Activated gamma-delta T cell treated with anti-CD3 and anti-CD28 coated beads, Interleukin-2, amount 50 U/mL, for 16 hours (primary cell): Measurements from ENCODE around the gene SMPD4.
A peak's percentile ranks its signal among the peaks of the same experiment; 100 is the strongest.
"Not testable (repeated sequence)": the region's sequence is repeated elsewhere in the genome, so short reads cannot be mapped to it uniquely, and the experiment has no call there.

Experiments
- DNase-seq: peaks from one replicate; pipeline ENCODE4 v3.0.0-alpha.2; 2020; ENCODE audit warnings: low read depth

The SMPD4 gene, protein sequence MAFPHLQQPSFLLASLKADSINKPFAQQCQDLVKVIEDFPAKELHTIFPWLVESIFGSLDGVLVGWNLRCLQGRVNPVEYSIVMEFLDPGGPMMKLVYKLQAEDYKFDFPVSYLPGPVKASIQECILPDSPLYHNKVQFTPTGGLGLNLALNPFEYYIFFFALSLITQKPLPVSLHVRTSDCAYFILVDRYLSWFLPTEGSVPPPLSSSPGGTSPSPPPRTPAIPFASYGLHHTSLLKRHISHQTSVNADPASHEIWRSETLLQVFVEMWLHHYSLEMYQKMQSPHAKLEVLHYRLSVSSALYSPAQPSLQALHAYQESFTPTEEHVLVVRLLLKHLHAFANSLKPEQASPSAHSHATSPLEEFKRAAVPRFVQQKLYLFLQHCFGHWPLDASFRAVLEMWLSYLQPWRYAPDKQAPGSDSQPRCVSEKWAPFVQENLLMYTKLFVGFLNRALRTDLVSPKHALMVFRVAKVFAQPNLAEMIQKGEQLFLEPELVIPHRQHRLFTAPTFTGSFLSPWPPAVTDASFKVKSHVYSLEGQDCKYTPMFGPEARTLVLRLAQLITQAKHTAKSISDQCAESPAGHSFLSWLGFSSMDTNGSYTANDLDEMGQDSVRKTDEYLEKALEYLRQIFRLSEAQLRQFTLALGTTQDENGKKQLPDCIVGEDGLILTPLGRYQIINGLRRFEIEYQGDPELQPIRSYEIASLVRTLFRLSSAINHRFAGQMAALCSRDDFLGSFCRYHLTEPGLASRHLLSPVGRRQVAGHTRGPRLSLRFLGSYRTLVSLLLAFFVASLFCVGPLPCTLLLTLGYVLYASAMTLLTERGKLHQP

DNA sequence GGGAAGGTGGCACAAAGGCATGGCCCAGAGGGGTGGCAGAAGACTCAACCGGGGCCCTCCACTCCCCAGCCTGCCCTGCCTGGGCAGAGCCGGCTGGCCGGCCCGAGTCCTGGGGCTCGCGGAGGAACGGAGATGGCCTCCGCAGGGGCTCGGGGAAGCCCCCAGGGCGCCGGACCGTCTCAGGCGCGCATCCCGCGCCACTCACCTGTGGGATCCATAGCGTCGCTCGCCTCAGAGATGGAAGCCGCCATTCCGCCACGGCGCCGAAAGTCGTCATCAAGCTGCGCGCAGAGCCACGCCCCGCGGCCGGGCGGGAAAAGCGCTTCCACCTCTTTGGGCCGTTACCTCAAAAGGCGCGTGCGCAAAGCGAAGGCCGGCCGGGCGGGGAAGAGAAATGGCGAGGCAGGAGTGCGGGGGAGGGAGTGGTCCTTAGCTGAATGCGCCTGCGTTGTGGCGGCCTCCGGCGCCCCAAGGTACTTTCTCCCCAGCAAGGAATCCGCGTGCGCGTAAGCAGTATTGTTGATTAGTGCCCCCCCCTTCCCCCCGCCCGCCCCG, at the start of gene SMPD4:
Gene SMPD4 (minus strand): TSS at position 278 of the 555 bp plus-strand sequence. CDS start 5,010 bp downstream, outside the sequence.
- peak; percentile 97 for DNase-seq

DNA sequence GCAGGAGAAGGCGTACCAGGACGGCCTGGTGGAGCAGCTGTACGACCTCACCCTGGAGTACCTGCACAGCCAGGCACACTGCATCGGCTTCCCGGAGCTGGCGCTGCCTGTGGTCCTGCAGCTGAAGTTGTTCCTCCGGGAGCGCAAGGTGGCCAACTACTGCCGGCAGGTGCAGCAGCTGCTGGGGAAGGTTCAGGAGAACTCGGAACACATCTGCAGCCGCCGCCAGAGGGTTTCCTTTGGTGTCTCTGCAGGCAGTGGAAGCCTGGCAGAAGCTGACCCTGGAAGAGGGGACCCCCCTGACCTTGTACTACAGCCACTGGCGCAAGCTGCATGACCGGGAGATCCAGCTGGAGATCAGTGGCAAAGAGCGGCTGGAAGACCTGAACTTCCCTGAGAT, 49.5 kb upstream of the SMPD4 start:
- DNase-seq: not testable (repeated sequence)

DNA sequence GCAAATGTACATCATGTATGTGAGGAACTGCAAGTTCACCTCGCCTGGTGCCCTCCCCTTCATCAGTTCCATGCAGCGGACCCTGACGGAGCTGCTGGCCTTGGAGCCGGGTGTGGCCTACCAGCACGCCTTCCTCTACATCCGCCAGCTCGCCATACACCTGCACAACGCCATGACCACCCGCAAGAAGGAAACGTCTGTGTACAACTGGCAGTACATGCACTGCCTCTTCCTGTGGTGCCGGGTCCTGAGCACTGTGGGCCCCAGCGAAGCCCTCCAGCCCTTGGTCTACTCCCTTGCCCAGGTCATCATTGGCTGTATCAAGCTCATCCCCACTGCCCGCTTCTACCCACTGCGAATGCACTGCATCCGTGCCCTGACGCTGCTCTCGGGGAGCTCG, 49.0 kb upstream of the SMPD4 start:
- DNase-seq: not testable (repeated sequence)

DNA sequence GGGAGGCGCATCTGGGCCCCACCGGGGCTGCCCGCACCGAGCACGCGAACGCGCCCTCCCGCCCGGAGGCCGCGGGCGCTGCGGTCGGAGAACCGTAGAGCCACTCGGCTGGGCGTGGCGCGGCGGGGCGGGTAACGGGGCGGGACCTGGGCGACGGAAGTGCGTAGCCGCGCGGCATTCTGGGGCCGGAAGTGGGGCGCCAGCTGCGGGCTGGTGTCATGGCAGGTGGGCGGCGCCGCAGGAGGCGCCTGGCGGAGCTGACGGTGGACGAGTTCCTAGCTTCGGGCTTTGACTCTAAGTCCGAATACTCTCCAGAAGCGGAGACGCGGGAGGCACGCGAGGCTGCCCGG, 47.7 kb upstream of the SMPD4 start:
- not testable (repeated sequence) for DNase-seq

DNA sequence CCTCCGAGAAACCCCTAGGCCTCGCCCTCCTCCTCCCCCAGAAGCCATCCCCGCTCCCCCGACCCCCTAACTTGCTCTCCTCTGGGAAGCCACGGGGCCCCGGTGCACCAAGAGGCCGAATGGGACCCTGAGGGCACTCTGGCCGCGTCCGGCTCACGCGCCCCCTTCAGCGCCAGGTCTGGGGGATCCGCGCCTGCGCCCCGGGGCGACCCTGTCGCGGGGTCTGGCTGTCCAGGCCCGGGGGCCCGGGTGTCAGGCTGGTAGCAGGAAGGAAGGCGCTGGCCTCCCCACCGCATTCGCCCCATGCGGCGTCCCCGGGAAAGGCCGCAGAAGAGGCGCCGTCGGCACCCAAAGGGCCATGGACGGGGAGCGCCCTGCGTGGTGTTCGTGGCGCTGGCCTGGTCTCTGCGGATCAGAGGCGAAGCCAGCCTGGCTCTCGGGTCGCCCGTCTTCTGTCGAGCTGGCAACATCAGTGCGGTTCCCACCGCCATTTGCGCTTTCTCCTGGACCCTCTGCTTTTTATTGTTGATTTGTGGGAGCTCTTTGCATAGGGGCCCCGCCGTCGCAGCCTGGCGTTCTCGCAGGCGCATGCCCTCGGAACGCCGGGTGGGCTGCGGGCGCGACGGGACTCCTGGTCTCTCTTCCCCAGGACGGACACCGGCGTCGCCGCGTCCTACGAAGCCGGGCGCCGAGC, 47.2 kb upstream of the SMPD4 start:
- not testable (repeated sequence) for DNase-seq

DNA sequence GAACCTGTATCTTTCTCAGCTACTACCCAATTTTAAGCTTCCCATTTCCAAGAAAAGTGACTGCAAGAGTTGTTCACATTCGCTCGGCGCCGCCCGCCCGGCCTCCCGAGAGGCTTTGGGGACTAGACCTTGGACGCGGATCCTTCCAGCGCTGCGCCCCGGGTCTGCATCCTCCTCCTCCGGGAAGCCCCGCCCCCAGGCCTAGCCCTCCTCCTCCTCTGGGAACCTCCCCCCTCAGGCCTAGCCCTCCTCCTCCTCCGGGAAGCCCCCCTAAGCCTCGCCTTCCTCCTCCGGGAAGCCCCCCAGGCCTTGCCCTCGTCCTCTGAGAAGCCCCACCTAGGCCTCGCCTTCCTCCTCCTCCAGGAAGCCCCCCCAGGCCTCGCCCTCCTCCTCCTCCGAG, 46.6 kb upstream of the SMPD4 start:
- not testable (repeated sequence) for DNase-seq

DNA sequence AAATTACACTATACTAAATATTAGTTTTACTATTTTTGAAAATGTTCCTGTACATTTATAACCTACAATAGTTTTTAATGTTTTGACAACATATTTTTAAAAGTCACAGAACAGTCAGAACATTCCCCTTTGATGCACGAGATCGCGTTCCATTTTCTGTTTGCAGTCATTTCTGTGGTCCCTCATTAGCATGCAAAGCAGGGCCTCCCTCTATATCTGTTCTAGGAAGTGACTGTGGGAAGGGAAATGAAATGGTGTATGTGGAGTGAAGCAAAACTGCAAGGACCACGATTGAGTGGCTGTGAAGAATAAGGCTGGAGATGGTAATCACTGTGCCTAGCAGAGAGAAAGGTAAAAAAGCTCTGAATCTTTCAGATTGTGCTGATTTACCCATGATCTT, 41.1 kb upstream of the SMPD4 start:
- not testable (repeated sequence) for DNase-seq

DNA sequence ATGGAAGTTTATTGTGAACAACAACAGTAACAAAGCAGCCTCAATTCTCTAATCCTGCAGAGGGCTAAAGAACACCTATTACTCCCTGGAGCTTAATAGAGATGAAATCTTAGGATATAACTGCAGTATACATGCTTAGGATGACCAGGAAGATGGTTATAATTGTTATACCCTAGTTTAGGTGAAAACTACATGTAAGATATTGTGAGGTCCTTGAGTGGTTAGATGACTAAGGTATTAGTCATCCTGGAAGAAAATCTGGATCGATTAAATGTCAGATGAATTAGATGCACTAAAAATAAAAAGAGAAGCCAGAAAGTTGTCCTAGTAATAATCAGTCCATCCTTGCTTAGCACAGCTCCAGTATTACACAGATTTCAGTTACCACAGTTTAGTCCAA, 39.1 kb upstream of the SMPD4 start:
- DNase-seq: not testable (repeated sequence)

DNA sequence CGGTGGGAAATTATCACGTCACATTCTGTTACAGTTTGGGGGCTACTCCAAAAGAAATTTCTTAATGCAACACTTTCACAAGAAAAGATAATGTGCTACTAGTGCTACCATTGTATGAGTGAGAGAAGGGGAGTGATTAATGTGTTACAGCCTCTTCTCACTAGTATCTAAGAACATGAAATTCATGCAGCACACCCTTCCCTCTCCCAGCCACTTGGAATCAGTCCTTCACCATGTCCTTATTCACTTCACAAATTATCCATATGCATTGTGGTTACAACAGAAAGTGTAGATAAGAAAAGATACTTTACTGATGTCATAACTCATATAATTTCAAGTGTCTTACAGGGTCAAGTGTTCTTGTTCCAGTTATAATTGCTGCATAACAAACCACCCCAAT, 37.7 kb upstream of the SMPD4 start:
- DNase-seq: not testable (repeated sequence)

DNA sequence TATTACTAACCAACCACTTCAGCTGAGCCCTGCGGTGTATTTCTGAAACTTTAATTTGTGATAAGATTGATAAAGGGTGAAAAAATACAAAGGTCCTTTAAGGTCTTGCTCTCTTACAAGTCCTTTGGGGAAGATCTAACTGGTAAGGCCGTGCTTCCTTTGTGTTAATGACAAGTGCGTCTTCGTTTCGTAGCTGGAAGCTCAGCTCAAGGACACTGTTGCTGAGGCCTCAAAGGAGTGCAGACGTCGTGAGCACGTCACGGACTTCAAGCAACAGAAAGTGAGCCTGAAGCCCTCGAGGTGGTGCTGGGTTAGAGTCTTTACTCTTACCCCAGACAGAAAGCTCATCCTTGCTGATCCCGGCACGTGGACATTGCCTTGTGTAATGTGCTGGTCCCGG, 25.6 kb upstream of the SMPD4 start:
- DNase-seq: not testable (repeated sequence)

DNA sequence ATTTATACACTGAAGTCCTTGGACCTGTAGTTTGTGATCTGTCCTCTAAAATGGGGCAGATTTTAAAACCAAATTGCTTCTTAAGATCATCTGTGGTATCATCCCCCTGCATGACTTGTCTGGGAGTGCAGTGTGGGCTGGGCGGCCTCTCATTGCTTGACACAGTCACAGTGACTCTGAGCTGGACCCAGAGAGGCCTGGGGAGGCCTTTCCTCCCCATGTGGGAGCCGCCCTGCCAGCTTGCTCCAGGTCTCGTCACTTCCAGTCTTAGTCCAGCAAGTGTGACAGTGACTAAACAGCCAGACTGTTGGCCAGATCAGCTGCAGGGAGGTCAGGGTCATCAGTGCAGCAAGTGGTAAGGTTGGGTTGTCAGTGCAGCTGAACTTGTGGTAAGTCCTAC, 21.7 kb upstream of the SMPD4 start:
- DNase-seq: not testable (repeated sequence)

DNA sequence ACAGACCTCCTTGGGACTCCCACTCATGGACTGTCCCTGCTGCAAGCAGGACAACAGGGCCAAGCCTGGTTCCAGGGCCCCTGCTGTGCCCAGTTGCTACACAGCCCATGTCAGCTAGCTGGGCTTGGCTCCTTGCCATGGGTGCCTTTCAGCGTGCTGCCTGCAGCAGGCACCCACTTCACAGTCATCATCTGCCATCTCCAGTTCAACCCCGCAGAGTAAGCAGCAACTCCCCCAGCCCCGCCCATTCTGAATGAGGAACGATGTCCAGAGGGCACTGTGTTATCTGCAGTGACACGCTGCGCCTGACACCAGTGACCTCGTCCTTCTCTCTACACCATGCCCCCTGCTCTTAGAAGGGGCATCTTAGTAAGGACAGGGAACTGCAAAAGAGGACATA, 21.1 kb upstream of the SMPD4 start:
- not testable (repeated sequence) for DNase-seq

DNA sequence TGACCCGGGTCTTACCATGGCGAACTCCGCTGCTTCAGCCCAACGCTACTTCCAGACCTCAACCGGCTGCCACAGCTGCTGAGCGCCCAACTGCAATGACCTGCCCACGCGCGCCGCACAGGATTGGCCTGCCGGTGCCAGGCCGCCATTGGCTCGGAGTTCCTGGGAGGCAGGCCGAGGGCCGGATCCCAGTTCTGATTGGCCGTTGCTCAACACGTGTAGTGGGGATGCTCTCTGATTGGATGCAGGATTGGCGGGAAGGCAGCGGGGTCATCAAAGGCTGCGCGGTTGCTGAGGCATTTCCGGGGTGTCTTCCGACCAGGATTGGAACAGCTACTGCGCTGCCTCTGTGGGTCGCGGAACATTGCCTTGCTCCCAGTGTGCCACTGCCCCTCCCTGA, 16.9 kb upstream of the SMPD4 start, which contains the start of gene TUBA3E:
Gene TUBA3E (minus strand): TSS at position 97 of the 400 bp plus-strand sequence. CDS start 79 bp downstream, at position 18.
- DNase-seq: no peak

DNA sequence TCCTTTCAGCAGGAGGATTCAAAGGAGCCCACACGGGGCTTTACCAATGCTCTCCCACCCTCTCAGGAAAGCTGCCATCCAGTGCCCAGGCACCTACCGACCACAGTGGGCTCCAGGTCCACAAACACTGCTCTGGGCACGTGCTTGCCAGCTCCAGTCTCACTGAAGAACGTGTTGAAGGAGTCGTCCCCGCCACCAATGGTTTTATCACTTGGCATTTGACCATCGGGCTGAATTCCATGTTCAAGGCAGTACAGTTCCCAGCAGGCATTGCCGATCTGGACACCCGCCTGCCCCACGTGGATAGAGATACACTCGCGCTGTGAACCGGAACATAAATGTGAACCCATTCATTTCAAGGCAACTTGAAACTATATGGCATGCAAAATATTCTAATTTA, 14.7 kb upstream of the SMPD4 start:
- not testable (repeated sequence) for DNase-seq

DNA sequence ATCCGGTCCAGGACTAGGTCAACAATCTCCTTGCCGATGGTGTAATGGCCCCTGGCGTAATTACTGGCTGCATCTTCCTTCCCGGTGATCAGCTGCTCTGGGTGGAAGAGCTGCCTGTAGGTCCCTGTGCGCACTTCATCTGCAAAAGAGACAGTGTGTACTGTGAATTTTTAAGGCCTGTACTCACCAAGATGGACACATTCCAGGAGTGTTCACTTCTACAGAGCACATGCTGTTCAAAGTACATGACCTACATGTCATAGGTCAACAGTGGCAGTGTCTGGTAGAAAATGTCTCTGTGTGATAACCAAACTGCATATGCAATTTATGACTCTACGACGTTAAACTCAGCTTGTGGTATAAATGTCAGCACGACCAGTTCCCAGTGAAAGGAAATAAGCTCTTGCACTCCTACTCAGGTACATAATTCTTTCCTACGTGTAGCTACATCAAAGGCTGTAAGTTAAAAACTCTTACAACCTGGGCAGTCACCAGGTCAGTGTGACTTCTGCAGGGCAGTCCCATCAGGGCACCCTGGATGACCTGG, 13.8 kb upstream of the SMPD4 start:
- DNase-seq: not testable (repeated sequence)

DNA sequence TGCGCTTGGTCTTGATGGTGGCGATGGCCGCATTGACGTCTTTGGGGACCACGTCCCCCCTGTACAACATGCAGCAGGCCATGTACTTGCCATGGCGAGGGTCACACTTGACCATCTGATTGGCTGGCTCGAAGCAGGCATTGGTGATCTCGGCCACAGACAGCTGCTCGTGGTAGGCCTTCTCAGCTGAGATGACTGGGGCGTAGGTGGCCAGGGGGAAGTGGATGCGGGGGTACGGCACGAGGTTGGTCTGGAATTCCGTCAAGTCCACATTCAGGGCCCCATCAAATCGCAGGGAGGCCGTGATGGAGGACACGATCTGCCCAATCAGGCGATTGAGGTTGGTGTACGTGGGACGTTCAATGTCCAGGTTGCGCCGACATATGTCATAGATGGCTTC, 12.4 kb upstream of the SMPD4 start:
- not testable (repeated sequence) for DNase-seq

DNA sequence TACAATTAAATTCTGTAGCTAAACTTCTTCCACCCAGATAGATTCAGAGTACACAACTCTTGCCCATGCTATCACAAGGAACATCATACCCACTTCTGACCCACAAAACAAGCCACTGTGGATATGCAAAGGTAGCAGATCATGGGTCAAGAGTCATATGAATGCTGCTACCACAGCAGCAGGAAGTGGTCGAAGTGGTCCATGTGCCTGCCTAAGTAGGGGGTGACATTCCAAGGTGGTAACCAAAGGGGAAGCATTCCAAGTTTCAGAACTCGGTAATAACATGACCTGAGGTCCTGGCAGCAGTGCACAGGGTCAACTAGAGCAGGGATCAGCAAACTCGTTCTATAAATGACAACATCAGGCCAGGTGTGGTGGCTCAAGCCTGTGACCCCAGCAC, 11.0 kb upstream of the SMPD4 start:
- not testable (repeated sequence) for DNase-seq

DNA sequence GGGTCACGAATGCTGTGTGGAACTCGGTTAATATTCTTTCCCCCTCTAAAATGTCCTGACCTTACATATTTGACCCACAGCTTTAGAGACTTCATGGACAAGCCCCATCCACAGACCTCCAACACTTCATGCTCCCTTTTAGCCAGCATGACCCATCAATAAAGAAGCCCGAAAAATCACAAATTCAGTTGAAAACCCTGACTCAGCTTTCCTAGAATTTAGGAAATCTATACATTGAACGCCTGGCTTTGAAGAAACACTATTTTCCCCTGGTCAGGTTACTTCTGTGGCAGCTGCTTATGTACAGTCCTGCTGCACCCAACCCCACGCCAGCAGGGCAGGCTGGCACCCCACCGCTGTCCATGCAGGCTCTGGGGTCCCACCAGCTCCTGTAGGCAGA, 9.9 kb upstream of the SMPD4 start:
- DNase-seq: not testable (repeated sequence)

DNA sequence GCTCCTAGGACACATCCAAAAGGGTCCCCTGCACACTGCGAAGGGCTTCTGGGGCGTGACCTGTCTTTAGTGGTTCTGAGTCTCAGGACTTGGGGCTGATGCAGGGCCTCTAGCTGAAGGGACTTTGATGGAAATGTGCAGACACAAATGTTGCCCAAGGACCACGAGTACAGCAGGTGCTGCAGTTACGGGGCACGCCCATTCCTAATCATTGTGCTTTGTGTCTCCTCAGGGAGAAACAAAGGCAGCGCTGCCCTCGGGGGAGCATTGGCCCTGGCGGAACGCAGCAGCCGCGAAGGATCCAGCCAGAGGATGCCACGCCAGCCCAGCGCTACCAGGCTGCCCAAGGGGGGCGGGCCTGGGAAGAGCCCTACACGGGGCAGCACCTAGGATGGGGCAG, 8.8 kb upstream of the SMPD4 start:
- DNase-seq: no peak

DNA sequence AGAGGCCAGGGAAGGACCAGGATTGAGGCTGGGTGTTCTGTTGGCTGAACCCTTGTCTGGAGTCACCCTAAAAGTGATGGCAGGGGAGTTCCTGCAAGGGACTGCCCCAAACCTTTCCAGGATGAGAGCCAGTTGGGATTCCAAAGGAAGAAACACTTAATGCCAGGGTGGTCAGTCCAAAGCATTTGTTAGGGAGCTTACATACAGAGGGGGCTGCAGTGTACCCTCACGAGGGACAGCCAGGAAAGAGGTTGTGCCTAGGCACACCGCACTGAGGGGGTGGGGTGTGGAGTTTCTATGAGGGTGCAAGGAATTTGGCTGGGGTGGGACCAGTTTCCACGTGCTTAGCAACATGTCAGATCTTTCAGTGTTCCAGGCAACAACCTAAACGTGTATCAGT, 7.6 kb upstream of the SMPD4 start:
- DNase-seq: not testable (repeated sequence)

DNA sequence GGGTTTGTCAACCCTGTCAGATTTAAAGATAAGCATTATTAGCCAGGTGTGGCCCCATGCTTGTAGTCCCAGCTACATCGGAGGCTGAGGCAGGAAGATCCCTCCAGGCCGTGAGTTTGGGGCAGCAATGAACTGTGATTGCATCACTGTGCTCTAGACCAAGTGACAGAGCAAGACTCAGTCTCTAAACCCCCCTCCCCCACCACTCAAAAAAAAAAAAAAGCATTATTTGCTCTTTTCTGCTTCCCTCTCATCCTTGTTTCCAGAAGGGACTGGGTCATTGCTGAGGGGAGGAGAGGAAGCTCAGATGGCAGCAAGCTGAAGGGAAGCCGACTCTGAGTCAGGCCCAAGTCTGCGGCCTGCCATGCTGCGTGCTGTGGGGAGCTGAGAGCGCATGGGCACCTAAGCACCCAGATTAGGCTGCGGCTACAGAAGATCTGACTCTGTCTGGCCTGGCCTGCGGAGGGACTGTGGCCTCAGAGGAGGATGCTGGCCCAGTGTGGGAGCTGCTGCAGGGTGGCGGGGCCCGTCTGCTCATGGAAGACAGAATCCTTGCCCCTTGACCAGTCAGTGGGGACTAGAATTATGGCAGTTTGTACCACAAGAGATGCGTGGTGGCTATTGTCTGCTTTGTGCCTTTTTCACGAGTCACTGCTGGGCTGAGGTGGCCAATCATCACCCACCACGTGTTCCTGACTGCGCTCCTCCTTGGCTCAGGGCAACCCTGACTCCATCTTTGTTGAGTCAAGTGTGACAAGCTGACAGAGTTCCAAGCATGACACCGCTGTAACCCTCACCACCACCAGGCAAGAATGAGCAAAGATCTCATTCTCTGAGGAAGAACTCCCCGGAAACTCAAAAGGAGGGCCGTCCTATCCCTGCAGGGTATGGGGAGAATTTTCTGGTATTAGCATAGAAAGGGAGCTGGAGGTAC, 6.7 kb upstream of the SMPD4 start:
- not testable (repeated sequence) for DNase-seq
